ENCODE results near the gene TIMP3. TPM values are rescaled to one million over a fixed set of nuclear protein-coding genes. Genes with fewer than 3 reads are reported as not detected.

Gene TIMP3
- total and polyA plus RNA-seq, 11 donors = 112 to 629 (median 152) TPM

GRCh38 chr22:32849501-32849900, 48.0 kb downstream of the TIMP3 start:
- Histone ChIP-seq H3K36me3 (peaks cover 0 to 35% (median 25%) of the 10 kb centered on the region in 9 donors), H3K27ac (peak overlapping the region in 10 of 12 donors; percentile 70 to 94 (median 84))

GRCh38 chr22:32850157-32850556, 48.7 kb downstream of the TIMP3 start:
- no peak overlapping the region for H3K4me3 ChIP-seq
- intact Hi-C loops (cut with DNase I) = loop anchor here in 5 of 10 donors (2.0 to 5.0 kb wide), 3 partner anchors 17 to 48 kb away; partner anchors contain the start of gene TIMP3 (in 4 of the 5)
- H3K9me3 ChIP-seq = no peaks in the 10 kb centered on the region
- whole genome bisulfite sequencing, 4 donors = 88 to 92% (median 90%) methylated on average over 3 of the region's 3 CpGs
- DNase-seq = no peak
- no peak for TF ChIP-seq POLR2A (IDR thresholded peaks at IDR 0.05)
- TF ChIP-seq CTCF (IDR thresholded peaks at IDR 0.05) = no peak
- no peaks in the 10 kb centered on the region for H3K27me3 ChIP-seq
- no peak for ATAC-seq
- H3K36me3 ChIP-seq = peaks cover 0 to 38% (median 32%) of the 10 kb centered on the region in 9 donors
- H3K27ac ChIP-seq = peak overlapping the region; percentile 69 to 94 (median 83)
- H3K4me1 ChIP-seq = peaks cover 41 to 100% (median 90%) of the 10 kb centered on the region in 12 donors

More at GRCh38 chr22:32849501-32849900, 48.0 kb downstream of the TIMP3 start:
- Histone ChIP-seq H3K4me3 (no peak overlapping the region), H3K27me3 (no peaks in the 10 kb centered on the region), H3K9me3 (no peaks in the 10 kb centered on the region), H3K4me1 (peaks cover 45 to 100% (median 91%) of the 10 kb centered on the region in 12 donors)
- DNase-seq (peak in 1 of 5 donors; percentile 52), ATAC-seq (no peak)
- WGBS, 4 donors = 42 to 66% (median 50%) methylated on average over 4 of the region's 4 CpGs
- intact Hi-C loops (cut with DNase I) = loop anchor here in 1 of 10 donors (2.0 kb wide), 1 partner anchor 47 kb away; no protein-coding TSS in a partner anchor
- no peak for TF ChIP-seq CTCF (IDR thresholded peaks at IDR 0.05)
- no peak for TF ChIP-seq POLR2A (IDR thresholded peaks at IDR 0.05)

- intact Hi-C loops (cut with DNase I) = loop anchor here in 5 of 10 donors (2.0 to 5.0 kb wide), 3 partner anchors 18 to 49 kb away; partner anchors contain the start of gene TIMP3 (in 4 of the 5)
- Histone ChIP-seq H3K4me3 (no peak overlapping the region), H3K36me3 (peaks cover 0 to 45% (median 39%) of the 10 kb centered on the region in 9 donors), H3K4me1 (peaks cover 41 to 100% (median 85%) of the 10 kb centered on the region in 12 donors), H3K27ac (peak overlapping the region; percentile 69 to 94 (median 83)), H3K27me3 (no peaks in the 10 kb centered on the region), H3K9me3 (no peaks in the 10 kb centered on the region)
- TF ChIP-seq POLR2A (IDR thresholded peaks at IDR 0.05) (no peak), CTCF (IDR thresholded peaks at IDR 0.05) (no peak)
- WGBS, 4 donors = 36 to 42% (median 39%) methylated on average over 11 of the region's 11 CpGs
- peak; percentile 23 to 53 (median 28) for ATAC-seq
- peak; percentile 67 to 89 (median 77) for DNase-seq
Observed at GRCh38 chr22:32850591-32851517, 49.3 kb downstream of the TIMP3 start.

Data from heart left ventricle (tissue), 16 donors.